Type B pancreatic cell (in vitro differentiated cells): Measurements from ENCODE around the gene CHD9NB. TPM values are rescaled to one million over a fixed set of nuclear protein-coding genes. Genes with fewer than 3 reads are reported as not detected.
"Not testable (repeated sequence)": the region's sequence is repeated elsewhere in the genome, so short reads cannot be mapped to it uniquely, and the experiment has no call there.

Experiments
- DNase-seq: peaks from one replicate; pipeline ENCODE4 v3.0.0; 2021; ENCODE audit warnings: mixed read lengths; ENCODE audit not compliant: unreplicated experiment; ENCODE audit errors: extremely low spot score
- H3K27ac Mint-ChIP-seq: 2 replicates; pipeline ENCODE4 v1.8.0; 2021; ENCODE audit warnings: mild to moderate bottlenecking, mixed read lengths
- H3K27me3 Mint-ChIP-seq: 2 replicates; pipeline ENCODE4 v1.8.0; 2021; ENCODE audit warnings: mixed read lengths
- H3K36me3 Mint-ChIP-seq: 2 replicates; pipeline ENCODE4 v1.8.0; 2021; ENCODE audit warnings: mixed read lengths
- H3K4me1 Mint-ChIP-seq: one replicate; pipeline ENCODE4 v1.8.0; 2021; ENCODE audit warnings: mixed read lengths; ENCODE audit not compliant: unreplicated experiment
- H3K4me3 Mint-ChIP-seq: 2 replicates; pipeline ENCODE4 v1.8.0; 2021; ENCODE audit warnings: mild to moderate bottlenecking, mixed read lengths
- H3K9me3 Mint-ChIP-seq: 2 replicates; pipeline ENCODE4 v1.8.0; 2021; ENCODE audit warnings: mixed read lengths
- total RNA-seq: library from RNA; stranded (reverse); gene quantifications from 2 replicates; pipeline ENCODE4 v1.2.1, GENCODE V29; 2021; ENCODE audit warnings: low replicate concordance
- TF ChIP-seq, protein P1 (sequence below): fragments of 200-600 bp; sonication (generic); conservative IDR thresholded peaks from 2 replicates; pipeline ENCODE4 v1.5.0; 2021; ENCODE audit warnings: antibody characterized with exemption, mild to moderate bottlenecking

CHD9NB gene
- total RNA-seq, 1 donor from 2014 or later = 4.4 TPM

GRCh38 chr16:53055541-53056391 lies 3.1 kb upstream of the CHD9NB start:
- Mint-ChIP-seq H3K27me3 (no peaks in the 10 kb centered on the region), H3K27ac (peak overlapping the region; percentile 87), H3K4me1 (peaks cover 23% of the 10 kb centered on the region), H3K4me3 (peak overlapping the region; percentile 95), H3K36me3 (peaks cover 9% of the 10 kb centered on the region), H3K9me3 (no peaks in the 10 kb centered on the region)
- TF ChIP-seq, protein P1, sequence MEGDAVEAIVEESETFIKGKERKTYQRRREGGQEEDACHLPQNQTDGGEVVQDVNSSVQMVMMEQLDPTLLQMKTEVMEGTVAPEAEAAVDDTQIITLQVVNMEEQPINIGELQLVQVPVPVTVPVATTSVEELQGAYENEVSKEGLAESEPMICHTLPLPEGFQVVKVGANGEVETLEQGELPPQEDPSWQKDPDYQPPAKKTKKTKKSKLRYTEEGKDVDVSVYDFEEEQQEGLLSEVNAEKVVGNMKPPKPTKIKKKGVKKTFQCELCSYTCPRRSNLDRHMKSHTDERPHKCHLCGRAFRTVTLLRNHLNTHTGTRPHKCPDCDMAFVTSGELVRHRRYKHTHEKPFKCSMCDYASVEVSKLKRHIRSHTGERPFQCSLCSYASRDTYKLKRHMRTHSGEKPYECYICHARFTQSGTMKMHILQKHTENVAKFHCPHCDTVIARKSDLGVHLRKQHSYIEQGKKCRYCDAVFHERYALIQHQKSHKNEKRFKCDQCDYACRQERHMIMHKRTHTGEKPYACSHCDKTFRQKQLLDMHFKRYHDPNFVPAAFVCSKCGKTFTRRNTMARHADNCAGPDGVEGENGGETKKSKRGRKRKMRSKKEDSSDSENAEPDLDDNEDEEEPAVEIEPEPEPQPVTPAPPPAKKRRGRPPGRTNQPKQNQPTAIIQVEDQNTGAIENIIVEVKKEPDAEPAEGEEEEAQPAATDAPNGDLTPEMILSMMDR = no peak
- no peak for DNase-seq

DNA sequence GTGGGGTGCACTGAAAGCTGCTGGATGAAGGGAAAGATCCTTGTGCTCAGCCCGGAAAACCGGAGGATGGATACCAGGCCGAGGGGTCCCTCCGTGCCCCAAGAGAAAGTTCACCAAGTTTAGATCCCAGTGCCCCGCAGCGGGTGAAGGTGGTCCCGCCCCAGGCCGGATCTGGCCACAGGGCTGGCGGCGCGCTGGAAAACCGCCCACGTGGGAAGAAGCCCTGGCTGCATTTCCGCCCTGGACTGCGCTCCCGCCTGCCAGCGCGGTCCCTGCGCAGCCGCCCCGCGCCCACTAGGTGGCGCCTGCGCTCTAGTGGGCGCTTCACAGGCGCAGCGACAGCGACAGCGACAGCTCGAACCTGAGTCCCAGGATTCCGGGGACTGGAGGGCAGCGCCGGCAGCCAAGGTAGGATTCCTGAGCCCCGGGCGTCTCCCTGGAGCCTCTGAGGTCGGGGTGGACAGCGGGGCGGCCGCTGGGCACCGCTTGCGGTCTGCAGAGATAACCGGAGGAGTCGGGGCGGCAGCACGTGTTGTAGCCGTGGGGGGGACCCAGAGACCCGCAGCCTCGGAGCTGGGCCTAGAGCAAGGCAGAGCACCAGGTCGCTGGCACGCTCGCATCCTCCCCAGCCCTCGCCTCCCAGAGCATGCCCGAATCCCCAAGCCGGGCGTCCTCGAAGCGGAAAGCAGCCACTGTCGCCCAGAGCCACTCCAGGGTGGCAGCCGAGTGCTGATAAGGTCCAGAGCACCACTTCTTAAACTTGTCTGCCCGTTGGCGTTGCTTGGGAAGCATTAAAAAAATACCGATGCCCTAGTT lies 2.2 kb upstream of the CHD9NB start, which contains the start of gene CHD9:
CHD9 (plus strand) TSS at position 322 of the 816 bp plus-strand sequence. CDS start 101,099 bp downstream, outside the sequence.
- peak; percentile 88 for DNase-seq
- peak within 1 kb of the TSS; percentile 95 for H3K4me3 Mint-ChIP-seq
- peaks cover 23% of the 10 kb centered on the region for H3K4me1 Mint-ChIP-seq

DNA sequence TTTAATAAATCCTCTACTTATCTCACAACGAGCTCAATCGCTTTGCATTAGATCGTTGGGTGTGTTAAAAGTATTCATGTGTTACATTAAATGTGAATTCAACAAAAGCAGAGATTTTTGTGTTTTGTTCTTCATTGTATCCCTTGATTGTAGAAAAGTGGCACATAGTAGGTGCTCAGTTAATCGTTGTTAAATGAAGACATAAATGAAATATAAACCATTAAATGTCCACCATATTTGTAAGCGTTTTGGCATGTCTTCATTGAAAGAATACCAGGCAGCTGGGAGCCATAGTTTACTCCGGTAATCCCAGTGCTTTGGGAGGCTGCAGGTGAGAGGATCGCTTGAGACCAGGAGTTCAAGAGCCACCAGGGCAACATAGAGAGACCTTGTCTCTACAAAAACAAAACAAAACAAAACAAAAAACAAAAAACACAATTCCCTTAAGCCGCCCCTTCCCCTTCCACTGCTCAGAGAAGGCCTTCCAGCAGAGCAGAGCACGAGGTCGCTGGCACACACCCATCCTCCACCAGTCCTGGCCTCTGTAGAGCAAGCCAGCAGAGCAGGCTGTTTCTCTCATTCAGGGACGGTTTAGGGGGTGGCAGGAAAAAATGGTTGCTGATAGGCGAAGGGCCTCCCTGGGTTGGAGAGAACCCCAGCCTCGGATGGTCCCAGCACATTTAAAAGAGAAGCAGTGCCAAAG lies 1.4 kb upstream of the CHD9NB start:
- H3K27me3 Mint-ChIP-seq = no peaks in the 10 kb centered on the region
- H3K36me3 Mint-ChIP-seq = peaks cover 8% of the 10 kb centered on the region
- no peaks in the 10 kb centered on the region for H3K9me3 Mint-ChIP-seq
- H3K4me1 Mint-ChIP-seq = peaks cover 23% of the 10 kb centered on the region
- peak overlapping the region; percentile 48 for H3K27ac Mint-ChIP-seq
- no peak for DNase-seq
- peak overlapping the region; percentile 95 for H3K4me3 Mint-ChIP-seq
- TF ChIP-seq, protein P1 = no peak

More for the DNA sequence above, 2.2 kb upstream of the CHD9NB start, which contains the start of gene CHD9:
- Mint-ChIP-seq H3K27me3 (no peaks in the 10 kb centered on the region), H3K27ac (peak within 1 kb of the TSS; percentile 87), H3K9me3 (no peaks in the 10 kb centered on the region), H3K36me3 (peaks cover 9% of the 10 kb centered on the region)
- TF ChIP-seq, protein P1 = peak; percentile 100

DNA sequence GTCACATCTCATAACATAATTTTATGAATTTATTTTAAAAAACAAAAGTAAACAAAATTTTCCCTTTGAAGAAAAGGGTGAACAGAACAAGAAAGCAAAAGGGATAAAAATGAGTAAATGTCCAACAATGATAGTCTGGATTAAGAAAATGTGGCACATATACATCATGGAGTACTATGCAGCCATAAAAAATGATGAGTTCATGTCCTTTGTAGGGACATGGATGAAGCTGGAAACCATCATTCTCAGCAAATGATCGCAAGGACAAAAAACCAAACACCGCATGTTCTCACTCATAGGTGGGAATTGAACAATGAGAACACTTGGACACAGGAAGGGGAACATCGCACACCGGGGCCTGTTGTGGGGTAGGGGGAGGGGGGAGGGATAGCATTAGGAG lies 1.4 kb downstream of the CHD9NB start:
- DNase-seq, H3K27me3 Mint-ChIP-seq, H3K27ac Mint-ChIP-seq, H3K36me3 Mint-ChIP-seq, H3K9me3 Mint-ChIP-seq, H3K4me3 Mint-ChIP-seq: not testable (repeated sequence)
- H3K4me1 Mint-ChIP-seq = peaks cover 14% of the 10 kb centered on the region

DNA sequence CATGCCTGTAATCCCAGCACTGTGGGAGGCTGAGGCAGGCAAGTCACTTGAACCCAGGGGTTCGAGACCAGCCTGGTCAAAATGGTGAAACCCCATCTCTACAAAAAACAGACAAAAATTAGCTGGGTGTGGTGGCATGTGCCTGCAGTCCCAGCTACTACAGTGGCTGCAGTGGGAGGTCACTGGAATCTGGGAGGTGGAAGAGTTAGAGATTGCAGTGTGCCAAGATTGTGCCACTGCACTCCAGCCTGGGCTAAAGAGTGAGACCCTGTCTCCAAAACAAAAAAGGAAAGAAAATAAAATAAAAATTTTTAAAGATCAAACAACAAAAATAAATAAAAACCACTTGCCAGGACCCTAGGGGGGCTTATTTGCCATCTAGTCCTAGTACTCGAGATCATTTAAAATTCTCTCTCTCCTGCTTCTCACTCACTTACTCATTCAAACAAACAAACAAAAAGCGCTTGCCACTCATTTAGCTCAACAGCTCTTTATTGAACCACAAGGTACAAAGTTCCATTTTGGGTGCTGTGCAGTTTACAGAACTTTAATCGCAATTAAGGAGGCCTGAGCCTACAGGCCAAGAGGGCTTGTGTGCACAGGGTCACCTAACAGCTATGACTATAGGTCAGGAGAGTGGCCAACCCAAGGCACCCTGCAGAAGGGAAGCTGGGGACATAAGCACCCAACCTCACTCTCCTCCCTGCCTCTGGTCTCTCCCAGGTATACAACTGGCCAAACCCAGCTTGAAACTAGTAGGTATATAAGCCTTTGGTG lies 4.4 kb downstream of the CHD9NB start:
- TF ChIP-seq, protein P1 = no peak
- Mint-ChIP-seq H3K27me3 (peaks cover 8% of the 10 kb centered on the region), H3K4me1 (peaks cover 29% of the 10 kb centered on the region), H3K9me3 (no peaks in the 10 kb centered on the region), H3K4me3 (no peak overlapping the region), H3K27ac (peak overlapping the region; percentile 59), H3K36me3 (no peaks in the 10 kb centered on the region)
- DNase-seq = no peak

GRCh38 chr16:53047515-53047914 lies 5.2 kb downstream of the CHD9NB start:
- DNase-seq, H3K9me3 Mint-ChIP-seq, H3K36me3 Mint-ChIP-seq, H3K4me3 Mint-ChIP-seq: not testable (repeated sequence)
- H3K27me3 Mint-ChIP-seq = peaks cover 14% of the 10 kb centered on the region
- H3K4me1 Mint-ChIP-seq = peaks cover 32% of the 10 kb centered on the region
- peak overlapping the region; percentile 48 for H3K27ac Mint-ChIP-seq
